Measurements from ENCODE around the gene ZFP36L1. TPM values are rescaled to one million over a fixed set of nuclear protein-coding genes. Genes with fewer than 3 reads are reported as not detected.
A peak's percentile ranks its signal among the peaks of the same experiment; 100 is the strongest.

The ZFP36L1 gene
- total RNA-seq, 6 experiments from 2014 or later, result 135 to 161 (median 144) TPM

- Mint-ChIP-seq H3K36me3 (ENCODE audit: low read depth) (peaks cover 62% of the 10 kb centered on the region), H3K4me1 (ENCODE audit: low read depth) (peaks cover 55% of the 10 kb centered on the region), H3K27ac (peak overlapping the region; percentile 99), H3K9me3 (peaks cover 9% of the 10 kb centered on the region), H3K4me3 (peak overlapping the region; percentile 68), H3K27me3 (ENCODE audit: insufficient read depth) (peaks cover 74% of the 10 kb centered on the region)
- TF ChIP-seq CTCF (IDR thresholded peaks at IDR 0.05), result no peak
- no peak for DNase-seq
Observed at GRCh38 chr14:68787092-68787992, 5.5 kb downstream of the ZFP36L1 start.

- TF ChIP-seq CTCF (IDR thresholded peaks at IDR 0.05), result no peak
- peak overlapping the region; percentile 68 for H3K4me3 Mint-ChIP-seq
- peaks cover 8% of the 10 kb centered on the region for H3K9me3 Mint-ChIP-seq
- peak overlapping the region; percentile 99 for H3K27ac Mint-ChIP-seq
- peak; percentile 65 for DNase-seq
- H3K27me3 Mint-ChIP-seq (ENCODE audit: insufficient read depth), result peaks cover 67% of the 10 kb centered on the region
- H3K4me1 Mint-ChIP-seq (ENCODE audit: low read depth), result peaks cover 60% of the 10 kb centered on the region
- H3K36me3 Mint-ChIP-seq (ENCODE audit: low read depth), result peaks cover 55% of the 10 kb centered on the region
Observed at GRCh38 chr14:68786491-68787091, 6.3 kb downstream of the ZFP36L1 start.

- H3K27ac Mint-ChIP-seq, result peak overlapping the region; percentile 99
- H3K4me1 Mint-ChIP-seq (ENCODE audit: low read depth), result peaks cover 68% of the 10 kb centered on the region
- H3K9me3 Mint-ChIP-seq, result peaks cover 4% of the 10 kb centered on the region; the same call in 1 of the 2 replicates
- H3K36me3 Mint-ChIP-seq (ENCODE audit: low read depth), result peaks cover 47% of the 10 kb centered on the region
- no peak for TF ChIP-seq CTCF (IDR thresholded peaks at IDR 0.05)
- H3K4me3 Mint-ChIP-seq, result peak overlapping the region; percentile 68
- no peak for DNase-seq
- H3K27me3 Mint-ChIP-seq (ENCODE audit: insufficient read depth), result peaks cover 59% of the 10 kb centered on the region
Observed at GRCh38 chr14:68785534-68786490, 7.1 kb downstream of the ZFP36L1 start.

- peaks cover 4% of the 10 kb centered on the region; the same call in 1 of the 2 replicates for H3K9me3 Mint-ChIP-seq
- no peak for TF ChIP-seq CTCF (IDR thresholded peaks at IDR 0.05)
- peaks cover 75% of the 10 kb centered on the region for H3K4me1 Mint-ChIP-seq (ENCODE audit: low read depth)
- DNase-seq, result peak; percentile 88
- H3K27me3 Mint-ChIP-seq (ENCODE audit: insufficient read depth), result peaks cover 52% of the 10 kb centered on the region
- H3K27ac Mint-ChIP-seq, result peak overlapping the region; percentile 99
- H3K4me3 Mint-ChIP-seq, result peak overlapping the region; percentile 68
- peaks cover 40% of the 10 kb centered on the region for H3K36me3 Mint-ChIP-seq (ENCODE audit: low read depth)
Observed at GRCh38 chr14:68784978-68785533, 7.8 kb downstream of the ZFP36L1 start.

All from HFFc6 (cell line).